ENCODE data around the gene SPATS2L. TPM values are rescaled to one million over a fixed set of nuclear protein-coding genes. Genes with fewer than 3 reads are reported as not detected.

SPATS2L gene
- total RNA-seq, 1 donor from 2014 or later: 98.0 TPM

DNA sequence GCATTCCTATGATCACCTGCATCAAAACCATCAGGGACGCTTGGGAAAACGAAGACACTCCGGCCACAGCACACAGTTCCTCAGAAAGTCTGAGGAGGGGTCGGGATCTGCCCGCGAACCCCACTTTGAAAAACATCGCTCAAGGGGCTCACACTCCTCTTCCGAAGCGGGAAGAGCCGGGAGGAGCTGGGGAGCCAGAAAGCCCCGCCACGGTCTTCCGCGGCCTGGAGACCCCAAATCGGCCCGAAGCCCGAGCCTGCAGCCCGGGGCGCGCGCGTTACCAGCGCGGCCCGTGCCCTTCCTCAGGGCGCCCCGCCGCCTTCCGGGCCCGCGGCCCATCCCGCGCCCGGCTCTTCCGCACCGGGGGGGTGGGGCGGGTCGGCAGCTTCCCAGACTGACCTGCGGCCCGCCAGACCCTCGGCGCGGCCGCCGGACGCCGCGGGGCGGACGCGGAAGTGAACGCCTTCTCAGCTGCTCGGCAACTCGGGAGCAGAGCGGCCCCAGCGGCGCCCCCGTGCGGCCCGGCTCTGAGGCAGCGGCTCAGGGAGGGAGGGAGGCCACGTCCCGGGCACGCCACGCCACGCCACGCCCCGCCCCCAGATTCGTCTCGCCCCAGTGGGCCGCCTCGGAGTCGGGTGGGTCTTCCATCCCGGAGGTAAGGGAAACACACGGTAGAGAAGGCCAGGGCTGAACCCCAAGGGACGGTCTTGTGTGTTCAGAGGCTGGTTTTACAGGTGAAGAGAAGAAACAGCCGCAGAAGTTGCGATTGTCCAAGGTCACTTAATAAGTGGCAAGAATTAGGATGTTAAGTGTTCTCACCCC is 203.3 kb downstream of the SPATS2L start, which contains the start of gene KCTD18:
KCTD18 (minus strand) TSS at position 457 of the 822 bp plus-strand sequence. CDS start 3,052 bp downstream, outside the sequence.
- DNase-seq: peak; percentile 97
- ATAC-seq: peak; percentile 99
- intact Hi-C loops (cut with micrococcal nuclease): no loop called here

DNA sequence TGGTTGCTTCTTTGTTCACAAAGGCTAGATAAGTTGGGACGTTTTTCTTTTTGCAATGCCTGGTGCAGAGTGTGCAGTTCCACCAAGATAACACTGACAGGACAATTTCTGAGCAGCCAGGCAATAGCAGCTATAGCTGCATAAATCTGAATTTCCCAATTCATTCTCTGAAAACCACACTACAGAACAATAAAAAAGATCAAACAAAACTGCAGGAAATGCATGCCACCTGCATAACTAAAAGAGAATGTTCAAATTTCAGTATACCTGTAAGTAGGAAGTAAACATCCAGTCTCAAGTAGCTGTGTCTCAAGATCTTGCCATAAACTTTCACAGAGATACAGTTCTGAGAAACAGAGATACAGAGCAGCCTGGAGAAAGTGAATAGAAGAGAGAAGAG is 208.7 kb downstream of the SPATS2L start:
- ATAC-seq (no peak), DNase-seq (no peak)
- intact Hi-C loops (cut with micrococcal nuclease): no loop called here

DNA sequence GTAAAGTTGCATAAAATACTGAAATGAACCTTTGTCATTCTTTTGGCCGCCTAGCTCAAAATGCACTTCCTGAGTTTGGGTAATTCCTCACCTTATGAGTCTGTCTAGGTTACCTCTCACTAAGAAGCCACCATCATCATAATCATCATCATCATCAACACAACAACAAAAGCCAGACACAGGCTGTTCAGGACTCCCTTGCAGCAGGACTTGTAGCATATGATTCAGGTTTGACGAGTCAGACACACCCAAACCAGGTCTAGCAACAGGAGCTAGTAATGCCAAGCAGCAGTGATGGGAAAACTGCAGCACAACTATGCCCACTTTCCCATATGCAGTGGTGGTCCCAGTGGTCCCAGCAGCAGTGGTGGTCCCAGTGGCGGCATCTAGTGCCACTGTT is 216.7 kb downstream of the SPATS2L start:
- no peak for ATAC-seq
- intact Hi-C loops (cut with micrococcal nuclease): no loop called here
- no peak for DNase-seq

DNA sequence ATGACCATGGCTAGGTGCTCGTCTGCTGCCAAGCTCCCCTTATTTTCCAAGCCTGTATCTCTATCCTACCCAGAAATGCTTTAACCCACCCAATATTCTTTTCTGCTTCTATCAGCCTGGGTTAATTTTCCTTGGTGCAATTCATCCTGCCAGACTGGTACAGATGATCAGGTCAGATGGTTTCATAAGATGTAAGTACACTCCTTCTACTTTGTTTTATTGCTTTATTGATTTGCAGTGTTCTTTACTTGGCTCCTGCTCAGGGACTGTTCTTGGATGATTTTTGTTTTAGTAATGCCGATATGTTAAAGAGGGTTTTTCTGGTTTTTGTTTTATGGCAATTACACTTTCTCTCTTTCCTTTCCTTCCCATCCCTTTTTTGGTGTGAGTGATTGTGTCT is 217.1 kb downstream of the SPATS2L start:
- intact Hi-C loops (cut with micrococcal nuclease): no loop called here
- DNase-seq: no peak
- ATAC-seq: no peak

DNA sequence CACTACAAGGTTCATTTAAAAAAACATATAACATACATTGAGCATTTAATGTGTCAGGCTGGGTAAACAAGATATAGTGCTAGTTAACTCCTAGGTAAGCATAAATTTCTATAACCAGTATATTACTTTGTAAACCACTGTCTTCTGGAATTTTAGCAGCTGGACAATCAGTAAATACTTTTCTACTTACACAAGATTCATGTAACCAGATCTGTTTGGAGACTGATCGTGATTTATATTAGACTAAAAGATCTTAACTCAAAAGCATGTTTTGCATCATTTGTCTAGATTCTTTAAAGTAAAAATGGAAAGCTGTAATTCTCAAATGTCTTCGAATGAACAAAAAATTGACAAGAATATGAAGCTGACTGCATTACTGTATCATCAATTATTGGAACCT is 218.6 kb downstream of the SPATS2L start:
- DNase-seq (no peak), ATAC-seq (no peak)
- intact Hi-C loops (cut with micrococcal nuclease): no loop called here

DNA sequence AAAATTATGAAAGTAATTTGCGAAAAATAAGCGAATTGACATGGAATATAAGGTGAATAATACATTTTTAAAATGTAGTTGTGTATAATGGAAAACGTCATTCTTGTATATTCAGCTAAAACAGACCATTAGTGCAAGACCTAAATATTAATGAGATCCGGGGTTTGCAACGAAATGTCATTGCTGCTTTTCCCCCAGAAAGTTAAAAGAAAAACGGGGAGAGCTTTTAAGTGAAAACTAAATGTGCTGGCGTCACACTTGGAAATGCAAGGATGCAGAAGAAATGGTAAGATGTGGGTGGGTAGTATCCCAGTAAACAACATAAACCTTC is 219.0 kb downstream of the SPATS2L start:
- ATAC-seq (no peak), DNase-seq (no peak)
- intact Hi-C loops (cut with micrococcal nuclease): no loop called here

DNA sequence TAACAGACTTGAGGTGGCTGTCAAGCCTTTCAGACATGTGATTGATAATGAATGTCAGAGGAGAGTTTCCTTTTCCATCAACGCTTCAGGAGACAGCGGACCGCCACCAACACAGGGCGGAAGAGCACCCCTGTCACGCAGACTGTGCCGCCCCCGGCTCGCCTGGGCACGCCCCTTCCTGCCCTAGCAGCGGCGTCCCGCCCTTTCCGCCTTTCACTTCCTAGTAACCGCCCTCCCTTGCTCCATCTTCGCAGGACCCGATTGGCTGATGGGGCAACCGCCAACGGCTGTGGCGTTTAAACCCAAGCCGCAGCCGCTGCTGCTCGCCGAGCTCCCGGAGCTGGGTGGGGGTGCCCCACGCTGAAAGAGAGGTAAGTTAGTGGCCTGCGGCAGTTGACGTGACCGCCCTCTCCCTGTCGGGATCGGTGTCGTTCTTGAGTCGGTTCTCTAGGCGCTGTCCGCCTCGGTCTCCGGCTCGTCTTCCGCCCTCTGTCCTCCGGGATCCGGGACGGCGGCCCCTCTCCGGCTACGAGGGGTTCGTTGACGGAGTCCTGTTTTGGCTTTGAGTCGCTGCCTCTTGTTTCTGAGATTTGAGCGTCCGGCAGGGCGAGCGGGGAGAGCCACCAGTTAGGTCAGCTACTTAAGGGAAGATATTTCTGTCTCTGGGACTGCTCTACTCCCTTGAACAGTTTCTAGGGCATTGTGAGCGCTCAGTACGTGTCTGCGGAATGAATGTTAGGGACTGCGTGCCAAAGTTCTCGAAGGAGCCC is 219.6 kb downstream of the SPATS2L start, which contains the start of gene SGO2:
SGO2 (plus strand) TSS at position 326 of the 770 bp plus-strand sequence. CDS start 6,769 bp downstream, outside the sequence.
- intact Hi-C loops (cut with micrococcal nuclease): no loop called here
- DNase-seq (peak; percentile 96), ATAC-seq (peak; percentile 100)

DNA sequence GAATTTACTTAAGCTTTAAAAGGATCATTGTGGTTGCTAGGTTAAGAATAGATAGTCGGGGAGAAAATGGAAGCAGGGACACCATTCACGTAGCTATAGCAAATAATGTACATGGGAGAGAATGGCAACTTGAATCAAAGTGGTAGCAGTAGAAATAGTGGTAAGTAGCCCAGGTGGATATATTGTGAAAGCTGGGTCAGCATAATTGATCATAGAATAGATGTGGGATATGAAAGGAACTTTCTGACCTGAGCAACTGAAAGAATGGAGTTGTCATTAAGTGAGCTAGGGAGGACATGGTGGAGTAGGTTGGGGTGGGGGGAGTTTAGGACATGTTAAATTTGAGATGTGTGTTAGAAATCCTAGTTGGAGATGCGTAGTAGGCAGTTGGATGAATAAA is 221.7 kb downstream of the SPATS2L start:
- ATAC-seq (no peak), DNase-seq (no peak)
- intact Hi-C loops (cut with micrococcal nuclease): no loop called here

Other genes with a start within 250 kb of the SPATS2L start
- 9.1 TPM for gene KCTD18, start 203.4 kb downstream of the SPATS2L start, total RNA-seq
- gene SGO2, start 219.5 kb downstream of the SPATS2L start, total RNA-seq: 0.87 TPM

Data from left ventricle myocardium superior (tissue), 1 donor.